Testis (tissue), 3 donors: ENCODE data around the gene SIN3B. TPM values are rescaled to one million over a fixed set of nuclear protein-coding genes. Genes with fewer than 3 reads are reported as not detected.

ENCODE experiments used
- DNase-seq: peaks from one replicate; pipeline ENCODE4 v3.0.0-alpha.2; 2019
- H3K27ac ChIP-seq, 2 donors: fragments of 200-600 bp; sonication (generic); one replicate each; pipeline ENCODE4 v1.5.1; 2019
- H3K27me3 ChIP-seq: fragments of 200-600 bp; sonication (generic); one replicate; pipeline ENCODE4 v1.5.1; 2019
- H3K36me3 ChIP-seq: fragments of 200-600 bp; sonication (generic); one replicate; pipeline ENCODE4 v1.5.1; 2017; ENCODE audit warnings: low read depth; ENCODE audit errors: missing control alignments
- H3K4me1 ChIP-seq: fragments of 200-600 bp; sonication (generic); one replicate; pipeline ENCODE4 v1.5.1; 2019
- H3K4me3 ChIP-seq, 2 donors: fragments of 200-600 bp; sonication (generic); one replicate each; pipeline ENCODE4 v1.5.1; 2017 to 2019
- H3K9me3 ChIP-seq: fragments of 200-600 bp; sonication (generic); one replicate; pipeline ENCODE4 v1.5.1; 2017
- CTCF ChIP-seq, 3 experiments: fragments of 450-650 bp in 2 of 3; fragments of 200-600 bp in 1 of 3; sonication (generic) in 1 of 3; IDR thresholded peaks; one replicate each; pipeline ENCODE4 v1.5.1; 2016 to 2019; ENCODE audit warnings: antibody characterized with exemption in 3 of 3, mild to moderate bottlenecking in 2 of 3, moderate library complexity in 1 of 3
- POLR2A ChIP-seq: fragments of 450-650 bp; IDR thresholded peaks from one replicate; pipeline ENCODE4 v1.6.1; 2017; ENCODE audit warnings: antibody characterized with exemption, mild to moderate bottlenecking, moderate library complexity
- WGBS, 2 donors: methylation state at CpG; one replicate each; pipeline ENCODE4 v1.1.5; 2018; 5-methylcytosine and 5-hydroxymethylcytosine counted together
- intact Hi-C: fragments of 100-400 bp; cut with DNase I; formaldehyde crosslinking; loops from one replicate; pipeline ENCODE4 v1.15.1; 2023; ENCODE audit warnings: low total_unique reads
- polyA plus RNA-seq: library from polyadenylated mRNA; stranded (reverse); fragments of 350-450 nt; fragmentation: Illumina TruSeq; extraction: RNeasy Lipid Tissue Mini Kit (QIAGEN cat#74804); gene quantifications from one replicate; pipeline ENCODE4 v1.2.3, GENCODE V29; 2014; ENCODE audit warnings: low read depth, low replicate concordance; ENCODE audit not compliant: insufficient read depth
- total RNA-seq, 2 donors: library from RNA; depleted of rRNA; stranded (reverse); fragments of >200 nt; gene quantifications; one replicate each; pipeline ENCODE4 v1.2.3, GENCODE V29; 2016

Gene SIN3B
- total and polyA plus RNA-seq, 3 donors from 2014 or later: 70.6 to 283 (median 231) TPM

GRCh38 chr19:16919496-16919895 is 90.3 kb downstream of the SIN3B start:
- Histone ChIP-seq H3K36me3 (no peaks in the 10 kb centered on the region), H3K4me3 (no peak overlapping the region), H3K9me3 (no peaks in the 10 kb centered on the region), H3K27ac (no peak overlapping the region), H3K27me3 (no peaks in the 10 kb centered on the region), H3K4me1 (no peaks in the 10 kb centered on the region)
- TF ChIP-seq CTCF (IDR thresholded peaks at IDR 0.05): no peak
- no peak for TF ChIP-seq POLR2A
- WGBS, 2 donors: 78 to 81% methylated on average over 4 of the region's 4 CpGs
- no peak for DNase-seq
- intact Hi-C loops: no loop called here

- Histone ChIP-seq H3K4me3 (no peak overlapping the region), H3K4me1 (no peaks in the 10 kb centered on the region), H3K36me3 (no peaks in the 10 kb centered on the region), H3K9me3 (no peaks in the 10 kb centered on the region), H3K27me3 (no peaks in the 10 kb centered on the region), H3K27ac (no peak overlapping the region)
- DNase-seq: no peak
- intact Hi-C loops: no loop called here
- TF ChIP-seq CTCF (IDR thresholded peaks at IDR 0.05): no peak
- TF ChIP-seq POLR2A: no peak
- 80 to 86% methylated on average over 7 to 12 of the region's 12 CpGs for WGBS, 2 donors
These were observed 91.8 kb downstream of the SIN3B start for GRCh38 chr19:16920816-16921529.

GRCh38 chr19:16921766-16922591 is 92.8 kb downstream of the SIN3B start:
- Histone ChIP-seq H3K9me3 (no peaks in the 10 kb centered on the region), H3K27me3 (no peaks in the 10 kb centered on the region), H3K4me3 (no peak overlapping the region), H3K4me1 (no peaks in the 10 kb centered on the region), H3K36me3 (no peaks in the 10 kb centered on the region), H3K27ac (no peak overlapping the region)
- WGBS, 2 donors: 84 to 95% methylated on average over 8 to 21 of the region's 21 CpGs
- DNase-seq: no peak
- TF ChIP-seq CTCF (IDR thresholded peaks at IDR 0.05) (no peak), POLR2A (no peak)
- intact Hi-C loops: no loop called here

- H3K27ac ChIP-seq: no peak overlapping the region
- no peaks in the 10 kb centered on the region for H3K9me3 ChIP-seq
- H3K4me3 ChIP-seq: no peak overlapping the region
- H3K4me1 ChIP-seq: no peaks in the 10 kb centered on the region
- no peaks in the 10 kb centered on the region for H3K36me3 ChIP-seq
- WGBS, 2 donors: 67 to 92% methylated on average over 1 of the region's 1 CpG
- no peaks in the 10 kb centered on the region for H3K27me3 ChIP-seq
- DNase-seq: no peak
- intact Hi-C loops: no loop called here
- TF ChIP-seq POLR2A (no peak), CTCF (IDR thresholded peaks at IDR 0.05) (no peak)
These were observed 93.4 kb downstream of the SIN3B start for GRCh38 chr19:16922592-16922934.
